H1 (cell line): Measurements from ENCODE around the gene EMD. TPM values are rescaled to one million over a fixed set of nuclear protein-coding genes. Genes with fewer than 3 reads are reported as not detected.

Experiments used
- ASH2L ChIP-seq: fragments of 200-600, 300-600 bp; sonication (generic); IDR thresholded peaks from one replicate; pipeline ENCODE4 v1.7.1; 2017; ENCODE audit warnings: low read length
- CHD7 ChIP-seq: fragments of 300-600 bp; sonication (generic); IDR thresholded peaks from 2 replicates; pipeline ENCODE4 v1.7.1; 2012; ENCODE audit warnings: low read length, moderate library complexity, mild to moderate bottlenecking, inconsistent platforms; ENCODE audit not compliant: insufficient replicate concordance
- HDAC2 ChIP-seq, 2 experiments: fragments of 300-600 bp in 1 of 2; sonication (generic) in 1 of 2; IDR thresholded peaks; 2 replicates each; pipeline ENCODE4 v1.6.1; 2011 to 2012; ENCODE audit warnings: low read depth in 2 of 2, low read length in 2 of 2, mild to moderate bottlenecking in 2 of 2, moderate library complexity in 2 of 2, borderline replicate concordance in 1 of 2, inconsistent platforms in 1 of 2
- POLR2AphosphoS5 ChIP-seq: IDR thresholded peaks from 2 replicates; pipeline ENCODE4 v1.6.1; 2011; ENCODE audit warnings: low read depth, low read length
- SP1 ChIP-seq: IDR thresholded peaks from 2 replicates; pipeline ENCODE4 v1.6.1; 2011; ENCODE audit warnings: low read depth, low read length
- TBP ChIP-seq: IDR thresholded peaks from 2 replicates; pipeline ENCODE4 v1.6.1; 2011; ENCODE audit warnings: low read depth, low read length, improper control_type of control experiment
- polyA plus RNA-seq, 7 experiments: library from polyadenylated mRNA; depleted of rRNA in 3 of 7; stranded (reverse) in 5 of 7; unstranded in 2 of 7; fragments of >200 nt in 5 of 7; fragments of 200-250 nt in 2 of 7; gene quantifications; 1 replicate in 5 of 7; 2 replicates in 1 of 7; 4 replicates in 1 of 7; pipeline versions ENCODE4 v1.2.1 to v1.2.3, GENCODE V29; 2011 to 2013; ENCODE audit warnings: missing spikeins in 2 of 7, mixed read lengths in 2 of 7
- total RNA-seq: library from RNA; stranded (reverse); fragmentation: NEBNext Ultra II Directional; extraction: Animal tissue kit (Norgen Biotek cat#: 25700); gene quantifications from 2 replicates; pipeline ENCODE4 v1.2.1, GENCODE V29; 2021
- TF ChIP-seq, protein P1 (sequence below): IDR thresholded peaks from 2 replicates; pipeline ENCODE4 v1.6.1; 2011; ENCODE audit warnings: low read length, improper control_type of control experiment

Gene EMD
- total and polyA plus RNA-seq, 2 of the 8 experiments (the other 6 are each of a cell fraction or from before 2014, with no cell fraction given) = 45.5 to 109 TPM

DNA sequence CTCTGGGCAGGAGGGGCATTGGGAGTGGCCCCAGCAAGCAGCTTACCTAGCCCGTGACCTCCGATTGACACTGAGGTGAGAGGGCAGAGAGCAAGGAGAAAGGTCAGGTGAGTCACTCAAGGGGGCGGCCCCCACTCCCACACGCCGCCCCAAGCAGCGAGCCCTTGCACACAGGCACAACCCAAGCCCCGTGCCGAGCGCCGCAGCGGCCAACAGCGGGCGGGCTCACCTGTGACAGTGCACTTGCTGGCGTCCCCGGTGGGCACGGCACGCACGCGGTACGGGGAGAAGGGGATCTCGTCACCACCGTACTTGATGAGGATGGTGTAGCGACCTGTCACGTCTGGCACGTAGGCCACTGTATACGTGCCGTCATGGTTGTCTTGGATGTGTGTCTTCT, 21.9 kb upstream of the EMD start (continued):
- TF ChIP-seq CHD7 (no peak), SP1 (no peak), POLR2AphosphoS5 (peak; percentile 76), HDAC2 (IDR thresholded peaks at IDR 0.05; ENCODE audit: borderline replicate concordance in 1 of 2, low read depth in 2 of 2, low read length in 2 of 2) (no peak), TBP (no peak), ASH2L (no peak)
- TF ChIP-seq, protein P1, sequence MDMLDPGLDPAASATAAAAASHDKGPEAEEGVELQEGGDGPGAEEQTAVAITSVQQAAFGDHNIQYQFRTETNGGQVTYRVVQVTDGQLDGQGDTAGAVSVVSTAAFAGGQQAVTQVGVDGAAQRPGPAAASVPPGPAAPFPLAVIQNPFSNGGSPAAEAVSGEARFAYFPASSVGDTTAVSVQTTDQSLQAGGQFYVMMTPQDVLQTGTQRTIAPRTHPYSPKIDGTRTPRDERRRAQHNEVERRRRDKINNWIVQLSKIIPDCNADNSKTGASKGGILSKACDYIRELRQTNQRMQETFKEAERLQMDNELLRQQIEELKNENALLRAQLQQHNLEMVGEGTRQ = no peak
